ENCODE results near the gene GSG1L.

- no peak for TF ChIP-seq SP1 (IDR thresholded peaks at IDR 0.05)
- TF ChIP-seq, protein P1, sequence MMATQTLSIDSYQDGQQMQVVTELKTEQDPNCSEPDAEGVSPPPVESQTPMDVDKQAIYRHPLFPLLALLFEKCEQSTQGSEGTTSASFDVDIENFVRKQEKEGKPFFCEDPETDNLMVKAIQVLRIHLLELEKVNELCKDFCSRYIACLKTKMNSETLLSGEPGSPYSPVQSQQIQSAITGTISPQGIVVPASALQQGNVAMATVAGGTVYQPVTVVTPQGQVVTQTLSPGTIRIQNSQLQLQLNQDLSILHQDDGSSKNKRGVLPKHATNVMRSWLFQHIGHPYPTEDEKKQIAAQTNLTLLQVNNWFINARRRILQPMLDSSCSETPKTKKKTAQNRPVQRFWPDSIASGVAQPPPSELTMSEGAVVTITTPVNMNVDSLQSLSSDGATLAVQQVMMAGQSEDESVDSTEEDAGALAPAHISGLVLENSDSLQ (IDR thresholded peaks at IDR 0.05) = no peak
- no peak for TF ChIP-seq TARDBP (IDR thresholded peaks at IDR 0.05)
- no peak for TF ChIP-seq SUZ12 (IDR thresholded peaks at IDR 0.05)
Measured at GRCh38 chr16:27954191-27954590, 109.3 kb downstream of the GSG1L start.
